Measurements from ENCODE around the gene DRAM2.

The DRAM2 gene

DNA sequence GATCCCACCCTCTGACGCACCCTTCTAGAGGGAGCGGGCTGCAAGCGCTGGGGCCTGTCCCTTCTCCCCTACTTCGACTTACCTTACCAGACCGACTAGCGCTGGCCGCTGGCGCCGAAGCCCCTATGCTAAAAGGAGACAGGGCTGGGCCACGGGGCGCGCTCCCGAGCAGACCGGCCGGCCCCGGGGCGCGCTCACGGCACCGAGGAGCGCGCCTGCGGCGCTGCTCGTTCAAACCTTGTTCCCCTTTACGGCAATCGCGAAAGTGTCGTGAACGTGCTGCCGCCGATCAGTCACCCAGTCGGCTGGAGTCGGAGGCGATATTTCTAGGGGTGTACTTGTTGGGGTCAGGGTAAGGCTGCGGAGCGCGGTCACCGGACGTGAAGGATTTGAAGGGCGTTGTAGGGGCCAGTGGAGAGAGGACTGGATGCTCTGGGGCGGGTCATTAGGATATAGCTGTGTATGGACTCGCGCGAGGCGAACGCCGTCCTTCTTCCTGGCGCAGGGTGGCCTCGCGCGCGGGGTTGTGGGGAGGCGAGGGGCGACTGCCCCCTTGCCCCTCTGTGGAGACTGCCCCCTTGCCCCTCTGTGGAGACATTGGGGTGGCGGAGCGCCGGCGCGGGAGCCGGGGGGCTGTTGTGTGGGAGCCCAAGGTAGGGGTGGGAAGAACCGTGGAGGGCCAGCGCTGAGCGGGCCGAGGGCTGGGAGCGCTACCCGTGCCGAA, at the start of gene DRAM2, which contains the start of gene CEPT1:
DRAM2 (minus strand) TSS at position 138 of the 724 bp plus-strand sequence. CDS start 8,539 bp downstream, outside the sequence.
CEPT1 (plus strand) TSS at position 268 of the 724 bp plus-strand sequence. CDS start 7,492 bp downstream, outside the sequence.
- peak; percentile 74 to 81 for DNase-seq (ENCODE audit: low read depth in 1 of 2, low spot score in 1 of 2)

DNA sequence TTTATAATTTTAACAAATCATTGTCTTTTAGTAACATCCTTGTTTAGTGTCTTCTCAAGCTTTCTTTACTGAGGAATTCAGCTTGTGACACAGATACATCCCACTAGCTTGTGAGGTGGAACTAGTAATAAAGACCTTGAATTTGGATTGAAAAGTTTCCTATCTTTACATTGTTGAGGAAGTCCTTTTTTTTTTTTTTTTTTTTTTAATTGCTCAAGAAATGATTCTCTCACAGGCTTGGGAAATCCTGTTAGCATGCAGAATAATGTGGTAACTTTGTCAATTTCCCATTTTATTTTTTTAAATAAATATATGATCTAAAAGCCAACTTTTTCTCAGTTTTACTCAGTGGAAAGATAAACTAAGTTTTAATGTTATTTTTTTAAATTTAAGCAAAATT, 44.8 kb upstream of the DRAM2 start:
- no peak for DNase-seq (ENCODE audit: low read depth in 1 of 2, low spot score in 1 of 2)

DNA sequence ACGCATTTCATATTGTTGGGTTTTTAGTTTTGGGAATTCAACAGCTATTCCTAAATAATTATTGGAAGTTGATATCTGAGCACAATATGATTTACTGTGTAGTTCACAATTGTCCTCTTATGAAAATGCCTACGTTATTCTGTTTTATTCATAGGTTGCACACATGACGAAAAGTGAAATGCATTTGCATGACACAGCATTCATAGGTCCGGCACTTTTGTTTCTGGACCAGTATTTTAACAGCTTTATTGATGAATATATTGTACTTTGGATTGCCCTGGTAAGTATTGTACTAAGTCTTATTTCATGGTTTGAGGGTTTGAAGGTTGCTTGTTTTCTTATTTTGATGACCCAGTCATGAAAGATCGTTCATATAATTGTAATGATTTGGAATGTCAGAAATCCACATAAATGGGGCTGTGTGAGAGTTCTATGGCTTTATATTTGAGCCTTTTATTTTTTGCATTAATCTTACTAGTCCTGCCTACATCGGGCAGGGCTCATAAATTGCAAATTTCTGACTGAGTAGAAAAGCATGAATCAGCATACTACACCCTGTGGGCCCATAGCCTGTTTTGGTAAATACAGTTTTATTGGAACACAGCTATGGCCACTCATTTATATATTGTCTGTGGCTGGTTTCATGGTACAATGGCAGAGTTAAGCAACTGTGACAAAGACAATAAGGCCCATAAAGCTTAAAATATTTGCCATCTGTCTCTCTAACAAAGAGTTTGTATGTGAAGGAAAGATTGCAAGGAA, 43.6 kb upstream of the DRAM2 start:
- no peak for DNase-seq (ENCODE audit: low read depth in 1 of 2, low spot score in 1 of 2)

DNA sequence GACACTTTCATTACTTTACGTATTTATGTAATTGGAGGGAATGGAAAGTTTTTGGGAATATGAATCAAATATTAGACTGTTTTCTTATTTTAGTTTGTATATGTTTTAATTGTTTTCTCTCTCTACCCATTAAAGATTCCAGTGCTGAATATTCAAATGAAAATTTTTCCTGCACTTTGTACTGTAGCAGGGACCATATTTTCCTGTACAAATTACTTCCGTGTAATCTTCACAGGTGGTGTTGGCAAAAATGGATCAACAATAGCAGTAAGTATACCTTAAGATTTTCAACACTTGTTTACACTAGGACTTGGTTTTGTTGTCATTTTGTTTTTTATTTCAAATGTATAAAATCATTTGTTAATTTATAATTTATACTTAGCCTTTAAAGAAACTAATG, 42.2 kb upstream of the DRAM2 start:
- DNase-seq (ENCODE audit: low read depth in 1 of 2, low spot score in 1 of 2): no peak

DNA sequence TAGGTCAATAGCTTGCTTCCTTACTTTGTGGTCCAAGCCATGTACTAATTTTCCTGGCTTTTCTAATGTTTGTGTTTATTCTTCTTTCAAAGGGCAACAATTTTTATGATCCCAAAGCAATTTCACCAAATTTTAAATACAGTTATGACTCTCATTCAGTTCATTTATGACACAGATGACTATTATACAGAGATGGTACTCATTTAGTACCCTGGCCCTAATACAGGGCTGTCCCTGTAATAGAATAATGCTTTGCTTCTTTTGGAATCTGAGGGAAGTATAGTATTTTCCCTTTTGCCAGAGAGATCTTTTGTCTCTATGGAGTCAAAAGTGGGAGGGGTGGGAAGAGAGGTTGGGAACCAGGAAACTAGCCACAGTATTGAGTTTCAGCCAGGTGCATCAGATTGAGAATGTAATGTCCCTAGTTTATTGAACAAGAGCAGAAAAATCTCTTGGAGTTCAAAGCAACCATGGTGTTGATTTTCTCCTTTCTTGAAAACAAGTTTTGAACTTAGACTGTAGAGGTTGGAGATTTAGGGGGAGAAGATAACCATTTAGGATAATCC, 40.2 kb upstream of the DRAM2 start:
- no peak for DNase-seq (ENCODE audit: low read depth in 1 of 2, low spot score in 1 of 2)

- no peak for DNase-seq (ENCODE audit: low read depth in 1 of 2, low spot score in 1 of 2)
Observed at GRCh38 chr1:111176678-111177077, 36.8 kb upstream of the DRAM2 start.

- no peak for DNase-seq (ENCODE audit: low read depth in 1 of 2, low spot score in 1 of 2)
Observed at GRCh38 chr1:111175349-111175748, 35.5 kb upstream of the DRAM2 start.

DNA sequence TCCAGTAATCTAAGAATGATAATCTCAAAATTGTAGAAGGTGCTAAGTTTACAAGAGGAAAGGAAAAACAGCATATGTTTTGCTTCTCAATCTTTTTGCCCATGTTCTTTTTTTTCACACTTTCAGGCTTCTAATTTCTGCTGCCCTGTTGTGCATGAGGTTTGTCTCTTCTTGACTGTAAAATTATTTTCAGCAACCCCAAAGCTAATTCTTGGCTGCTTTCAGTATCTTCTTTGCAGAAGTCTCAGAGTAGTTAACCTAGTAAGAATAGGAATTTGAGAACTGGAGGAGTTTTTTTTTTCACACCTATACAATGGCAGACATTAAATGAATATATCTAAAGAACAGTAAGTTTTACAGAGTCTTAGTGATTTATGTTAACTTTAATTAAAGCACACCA, 34.2 kb upstream of the DRAM2 start:
- DNase-seq (ENCODE audit: low read depth in 1 of 2, low spot score in 1 of 2): no peak

GRCh38 chr1:111172463-111172862, 32.6 kb upstream of the DRAM2 start:
- DNase-seq (ENCODE audit: low read depth in 1 of 2, low spot score in 1 of 2): no peak

DNA sequence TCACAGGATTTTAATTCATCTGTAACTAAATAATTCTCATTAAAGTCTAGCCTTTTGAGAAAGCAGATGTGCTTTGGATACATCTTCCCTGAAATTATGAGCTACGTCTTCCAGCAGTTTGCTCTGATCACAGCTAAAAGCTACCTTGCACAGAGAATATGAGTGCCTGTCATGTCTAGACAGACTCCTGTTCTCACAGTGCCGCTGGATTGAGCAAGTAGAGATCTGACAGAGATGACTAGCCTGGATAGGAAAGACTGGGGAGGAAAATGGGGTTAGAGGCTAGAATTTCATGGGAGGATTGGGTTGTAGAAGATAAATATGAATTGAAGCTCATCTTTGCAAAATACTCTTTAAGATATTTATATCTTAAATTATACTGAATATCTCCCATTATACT, 24.3 kb upstream of the DRAM2 start:
- DNase-seq (ENCODE audit: low read depth in 1 of 2, low spot score in 1 of 2): no peak

DNA sequence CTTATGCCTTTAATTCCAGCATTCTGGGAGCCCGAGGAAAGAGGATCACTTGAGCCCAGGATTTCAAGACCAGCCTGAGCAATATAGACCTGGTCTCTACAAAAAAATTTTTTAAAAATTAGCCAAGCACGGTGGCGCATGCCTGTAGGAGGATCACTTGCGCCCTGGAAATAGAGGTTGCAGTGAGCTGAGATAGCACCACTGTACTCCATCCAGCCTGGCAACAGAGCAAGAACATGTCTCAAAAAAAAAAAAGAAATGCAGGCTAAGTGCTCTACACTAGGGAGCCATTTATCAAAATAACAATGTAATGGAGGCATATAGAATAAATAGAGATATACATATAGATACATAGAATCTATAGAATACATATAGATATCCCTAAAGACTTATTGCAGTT, 23.5 kb upstream of the DRAM2 start:
- no peak for DNase-seq (ENCODE audit: low read depth in 1 of 2, low spot score in 1 of 2)

GRCh38 chr1:111162488-111162880, 22.6 kb upstream of the DRAM2 start:
- DNase-seq (ENCODE audit: low read depth in 1 of 2, low spot score in 1 of 2): no peak

DNA sequence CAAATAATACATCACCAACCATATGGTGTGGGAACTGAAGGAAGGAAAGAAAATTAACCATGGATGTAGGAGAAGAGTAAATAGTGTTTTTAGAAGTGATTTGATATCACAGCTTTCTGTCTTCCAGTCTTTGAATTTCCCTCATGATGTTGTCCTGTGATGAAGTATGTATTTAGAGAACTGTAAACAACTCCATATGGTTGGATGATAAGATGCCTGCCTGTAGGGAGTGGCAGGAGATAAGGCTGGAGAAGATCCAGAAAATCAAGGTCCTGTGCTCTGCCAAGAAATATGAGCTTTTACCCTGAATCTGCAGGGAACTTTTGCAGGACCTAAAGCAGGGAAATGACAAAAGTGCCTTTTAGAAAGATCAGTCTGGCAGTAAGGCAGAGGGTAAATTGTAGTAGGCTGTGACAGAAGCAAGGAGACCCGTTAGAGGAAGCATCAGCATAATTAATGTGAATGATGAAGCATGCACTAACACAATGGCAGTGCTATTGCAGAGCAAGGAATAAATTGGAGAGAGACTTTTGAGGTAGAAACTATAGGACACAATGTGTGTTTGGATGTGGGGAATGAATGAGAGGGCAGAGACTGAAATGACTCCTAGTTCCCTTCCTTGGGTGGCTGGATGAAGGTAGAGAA, 22.1 kb upstream of the DRAM2 start:
- DNase-seq (ENCODE audit: low read depth in 1 of 2, low spot score in 1 of 2): no peak

- no peak for DNase-seq (ENCODE audit: low read depth in 1 of 2, low spot score in 1 of 2)
Observed at GRCh38 chr1:111157431-111157830, 17.5 kb upstream of the DRAM2 start.

GRCh38 chr1:111154021-111154999, 14.4 kb upstream of the DRAM2 start:
- no peak for DNase-seq (ENCODE audit: low read depth in 1 of 2, low spot score in 1 of 2)

- DNase-seq (ENCODE audit: low read depth in 1 of 2, low spot score in 1 of 2): no peak
Observed at GRCh38 chr1:111151838-111152237, 11.9 kb upstream of the DRAM2 start.

GRCh38 chr1:111148376-111148881, 8.5 kb upstream of the DRAM2 start:
- DNase-seq (ENCODE audit: low read depth in 1 of 2, low spot score in 1 of 2): no peak

GRCh38 chr1:111147948-111148347, 8.1 kb upstream of the DRAM2 start:
- DNase-seq (ENCODE audit: low read depth in 1 of 2, low spot score in 1 of 2): no peak

- no peak for DNase-seq (ENCODE audit: low read depth in 1 of 2, low spot score in 1 of 2)
Observed at GRCh38 chr1:111145963-111146768, 6.3 kb upstream of the DRAM2 start.
